ACC112 (cell line): ENCODE measurements around the gene INHA.

ENCODE experiments used
- H2AFZ ChIP-seq: fragments of 200-600 bp; sonication (generic); one replicate; pipeline ENCODE4 v1.6.0; 2017; ENCODE audit warnings: antibody characterized with exemption, low read length; ENCODE audit not compliant: unreplicated experiment
- H3K27ac ChIP-seq: fragments of 200-600 bp; sonication (generic); 2 replicates; pipeline ENCODE4 v1.5.1; 2014; ENCODE audit warnings: low read depth, mild to moderate bottlenecking, antibody characterized with exemption, low read length, moderate library complexity
- H3K27me3 ChIP-seq: fragments of 200-600 bp; sonication (generic); 2 replicates; pipeline ENCODE4 v1.6.1; 2014; ENCODE audit warnings: mild to moderate bottlenecking, antibody characterized with exemption, low read length, moderate library complexity, mixed read lengths; ENCODE audit not compliant: insufficient read depth
- H3K36me3 ChIP-seq: fragments of 200-600 bp; sonication (generic); 2 replicates; pipeline ENCODE4 v1.6.1; 2016; ENCODE audit warnings: mild to moderate bottlenecking, antibody characterized with exemption, low read length, moderate library complexity, mixed read lengths; ENCODE audit not compliant: insufficient read depth
- H3K4me1 ChIP-seq: fragments of 200-600 bp; sonication (generic); one replicate; pipeline ENCODE4 v1.6.1; 2016; ENCODE audit warnings: low read length, mixed read lengths; ENCODE audit not compliant: insufficient read depth, unreplicated experiment, control insufficient read depth
- H3K4me3 ChIP-seq: fragments of 200-600 bp; sonication (generic); 2 replicates; pipeline ENCODE4 v1.5.1; 2014; ENCODE audit warnings: mild to moderate bottlenecking, low read depth, low read length
- H3K79me2 ChIP-seq: fragments of 200-600 bp; sonication (generic); one replicate; pipeline ENCODE4 v1.6.0; 2016; ENCODE audit warnings: low read length; ENCODE audit not compliant: control insufficient read depth, unreplicated experiment, insufficient read depth

INHA gene

GRCh38 chr2:219614076-219614860 lies 42.2 kb downstream of the INHA start:
- H2AFZ ChIP-seq, result no peak overlapping the region
- H3K4me3 ChIP-seq, result no peak overlapping the region
- no peaks in the 10 kb centered on the region for H3K79me2 ChIP-seq
- H3K27me3 ChIP-seq, result no peaks in the 10 kb centered on the region
- no peaks in the 10 kb centered on the region for H3K36me3 ChIP-seq
- H3K27ac ChIP-seq, result no peak overlapping the region
- H3K4me1 ChIP-seq, result no peaks in the 10 kb centered on the region

GRCh38 chr2:219615036-219615435 lies 42.9 kb downstream of the INHA start:
- no peak overlapping the region for H3K27ac ChIP-seq
- H3K79me2 ChIP-seq, result no peaks in the 10 kb centered on the region
- H3K4me1 ChIP-seq, result no peaks in the 10 kb centered on the region
- H3K27me3 ChIP-seq, result no peaks in the 10 kb centered on the region
- H3K4me3 ChIP-seq, result no peak overlapping the region
- no peaks in the 10 kb centered on the region for H3K36me3 ChIP-seq
- H2AFZ ChIP-seq, result no peak overlapping the region

- Histone ChIP-seq H3K27ac (no peak overlapping the region), H3K4me1 (no peaks in the 10 kb centered on the region), H3K27me3 (no peaks in the 10 kb centered on the region), H3K4me3 (no peak overlapping the region), H3K79me2 (no peaks in the 10 kb centered on the region), H2AFZ (no peak overlapping the region), H3K36me3 (no peaks in the 10 kb centered on the region)
Measured at GRCh38 chr2:219615894-219616293, 43.8 kb downstream of the INHA start.

DNA sequence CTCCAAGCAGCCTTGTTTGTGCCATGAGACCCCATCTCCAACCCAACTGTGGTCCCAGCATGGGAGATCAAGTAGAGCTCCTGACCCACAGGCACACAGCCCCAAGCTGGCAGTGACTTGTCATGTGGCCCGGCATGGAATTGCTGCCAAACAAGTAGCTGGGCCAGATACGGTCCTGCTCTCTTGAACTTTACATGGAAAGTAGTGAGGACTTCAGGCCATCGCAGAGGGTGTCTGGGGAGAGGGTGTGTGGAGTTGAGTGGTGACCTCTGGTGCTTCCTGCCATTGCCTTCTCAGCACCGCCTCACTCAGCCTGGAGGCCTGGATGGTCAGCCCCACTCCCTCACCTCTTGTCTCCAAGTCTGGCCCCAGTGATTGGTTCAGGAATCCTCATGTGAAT lies 44.4 kb downstream of the INHA start:
- H3K4me3 ChIP-seq, result no peak overlapping the region
- H3K4me1 ChIP-seq, result no peaks in the 10 kb centered on the region
- H3K27ac ChIP-seq, result no peak overlapping the region
- H3K27me3 ChIP-seq, result no peaks in the 10 kb centered on the region
- H3K79me2 ChIP-seq, result no peaks in the 10 kb centered on the region
- no peak overlapping the region for H2AFZ ChIP-seq
- no peaks in the 10 kb centered on the region for H3K36me3 ChIP-seq

GRCh38 chr2:219618733-219619122 lies 46.6 kb downstream of the INHA start:
- Histone ChIP-seq H3K79me2 (no peaks in the 10 kb centered on the region), H3K4me3 (no peak overlapping the region), H3K4me1 (no peaks in the 10 kb centered on the region), H2AFZ (no peak overlapping the region), H3K36me3 (no peaks in the 10 kb centered on the region), H3K27me3 (peaks cover 8% of the 10 kb centered on the region; the same call in 1 of the 2 replicates), H3K27ac (no peak overlapping the region)

GRCh38 chr2:219619235-219619634 lies 47.1 kb downstream of the INHA start:
- H3K27me3 ChIP-seq, result peaks cover 11% of the 10 kb centered on the region; the same call in 1 of the 2 replicates
- H3K36me3 ChIP-seq, result no peaks in the 10 kb centered on the region
- H3K4me1 ChIP-seq, result no peaks in the 10 kb centered on the region
- H3K27ac ChIP-seq, result no peak overlapping the region
- no peak overlapping the region for H3K4me3 ChIP-seq
- no peaks in the 10 kb centered on the region for H3K79me2 ChIP-seq
- H2AFZ ChIP-seq, result no peak overlapping the region

GRCh38 chr2:219620546-219620945 lies 48.4 kb downstream of the INHA start:
- Histone ChIP-seq H3K27me3 (peaks cover 22% of the 10 kb centered on the region; the same call in 1 of the 2 replicates), H3K4me3 (no peak overlapping the region), H3K27ac (no peak overlapping the region), H3K4me1 (no peaks in the 10 kb centered on the region), H3K79me2 (no peaks in the 10 kb centered on the region), H2AFZ (no peak overlapping the region), H3K36me3 (no peaks in the 10 kb centered on the region)

DNA sequence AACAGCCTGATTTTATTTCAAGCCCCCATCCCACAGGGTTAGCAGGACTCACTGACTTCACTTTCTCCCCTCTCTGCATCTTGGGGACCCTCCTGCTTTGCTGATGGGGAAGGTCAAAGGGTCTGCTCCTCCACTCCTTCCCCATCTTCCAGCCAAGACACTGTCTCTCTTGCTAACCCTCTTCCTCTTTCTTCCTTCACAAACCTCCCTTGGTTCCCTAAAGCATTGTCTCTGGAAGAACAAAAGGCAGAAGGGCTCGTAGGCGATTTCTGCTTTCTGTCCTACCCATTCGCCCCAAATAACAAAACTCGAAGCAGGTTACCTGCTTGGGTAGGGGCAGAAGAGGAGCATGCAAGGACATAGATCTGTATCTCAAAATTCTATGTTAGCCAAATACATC lies 49.8 kb downstream of the INHA start:
- no peak overlapping the region for H2AFZ ChIP-seq
- no peaks in the 10 kb centered on the region for H3K79me2 ChIP-seq
- no peaks in the 10 kb centered on the region for H3K36me3 ChIP-seq
- no peak overlapping the region for H3K4me3 ChIP-seq
- no peaks in the 10 kb centered on the region for H3K4me1 ChIP-seq
- no peak overlapping the region for H3K27ac ChIP-seq
- peaks cover 30% of the 10 kb centered on the region; the same call in 1 of the 2 replicates for H3K27me3 ChIP-seq

- no peaks in the 10 kb centered on the region for H3K4me1 ChIP-seq
- no peak overlapping the region for H3K27ac ChIP-seq
- no peaks in the 10 kb centered on the region for H3K79me2 ChIP-seq
- H2AFZ ChIP-seq, result no peak overlapping the region
- no peaks in the 10 kb centered on the region for H3K36me3 ChIP-seq
- H3K4me3 ChIP-seq, result no peak overlapping the region
- peaks cover 33% of the 10 kb centered on the region; the same call in 1 of the 2 replicates for H3K27me3 ChIP-seq
Measured at GRCh38 chr2:219622472-219622871, 50.4 kb downstream of the INHA start.

- H3K27ac ChIP-seq, result no peak overlapping the region
- H3K4me1 ChIP-seq, result no peaks in the 10 kb centered on the region
- H3K4me3 ChIP-seq, result no peak overlapping the region
- H3K36me3 ChIP-seq, result no peaks in the 10 kb centered on the region
- no peaks in the 10 kb centered on the region for H3K79me2 ChIP-seq
- H3K27me3 ChIP-seq, result peaks cover 36% of the 10 kb centered on the region; the same call in 1 of the 2 replicates
- no peak overlapping the region for H2AFZ ChIP-seq
Measured at GRCh38 chr2:219624565-219624964, 52.5 kb downstream of the INHA start.

DNA sequence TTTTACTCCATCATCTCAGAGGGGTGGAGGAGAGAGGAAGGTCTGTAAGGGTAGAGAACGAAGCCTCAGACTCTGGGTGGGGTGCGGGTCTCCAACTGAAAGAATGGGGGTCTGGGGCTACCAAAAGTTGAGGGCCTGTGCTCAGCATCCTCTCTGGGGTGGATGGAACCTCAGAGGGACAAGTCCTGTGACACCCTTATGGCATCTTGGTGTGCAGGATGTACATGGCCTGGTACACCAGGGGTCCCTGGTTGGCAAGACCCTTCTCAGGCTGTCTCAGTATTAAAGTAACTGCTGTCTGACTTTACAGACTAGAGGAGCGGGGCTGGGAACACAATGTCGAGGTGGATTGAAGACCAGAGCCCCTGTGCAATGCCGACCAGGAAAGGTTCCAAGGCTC lies 53.1 kb downstream of the INHA start:
- peaks cover 36% of the 10 kb centered on the region; the same call in 1 of the 2 replicates for H3K27me3 ChIP-seq
- H3K27ac ChIP-seq, result no peak overlapping the region
- no peaks in the 10 kb centered on the region for H3K4me1 ChIP-seq
- H2AFZ ChIP-seq, result no peak overlapping the region
- no peaks in the 10 kb centered on the region for H3K79me2 ChIP-seq
- no peak overlapping the region for H3K4me3 ChIP-seq
- no peaks in the 10 kb centered on the region for H3K36me3 ChIP-seq
